Measurements from ENCODE around the gene ETV5. TPM values are rescaled to one million over a fixed set of nuclear protein-coding genes. Genes with fewer than 3 reads are reported as not detected.

Gene ETV5
- total RNA-seq, 1 donor from 2014 or later = 22.9 TPM

DNA sequence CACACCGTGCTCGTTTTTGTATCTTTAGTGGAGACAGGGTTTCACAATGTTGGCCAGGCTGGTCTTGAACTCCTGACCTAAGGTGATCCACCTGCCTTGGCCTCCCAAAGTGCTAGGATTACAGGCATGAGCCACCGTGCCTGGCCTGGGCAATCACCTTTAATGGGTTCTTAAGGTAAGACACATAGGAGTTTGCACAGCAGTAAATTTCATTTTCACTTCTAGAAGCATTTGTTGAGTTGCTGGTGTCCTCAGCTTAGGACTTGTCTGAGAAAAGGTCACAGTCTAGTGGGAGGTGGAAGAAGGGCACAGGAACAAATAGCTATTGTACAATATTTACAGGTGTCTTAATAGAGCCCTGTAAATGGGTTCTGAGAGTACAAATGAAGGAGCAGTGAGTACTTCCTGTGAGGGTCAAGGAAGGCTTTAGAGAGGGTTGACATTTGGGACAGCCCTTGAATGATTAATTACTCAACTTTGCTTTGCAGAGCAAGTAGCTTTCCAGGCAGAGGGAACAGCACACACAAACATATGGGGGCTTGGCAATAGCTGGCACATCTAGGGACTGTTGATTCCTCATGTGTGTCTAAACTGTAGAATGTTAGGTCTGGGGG is 8.7 kb upstream of the ETV5 start:
- Mint-ChIP-seq H3K27me3 (ENCODE audit: low read depth) (peaks cover 39% of the 10 kb centered on the region), H3K36me3 (ENCODE audit: low read depth) (peaks cover 1% of the 10 kb centered on the region), H3K9me3 (ENCODE audit: low read depth) (no peaks in the 10 kb centered on the region), H3K4me3 (ENCODE audit: unreplicated experiment) (no peak overlapping the region), H3K27ac (ENCODE audit: unreplicated experiment) (no peak overlapping the region), H3K4me1 (ENCODE audit: low read depth) (peaks cover 13% of the 10 kb centered on the region)
- DNase-seq (ENCODE audit: low spot score) = no peak
- TF ChIP-seq, protein P1, sequence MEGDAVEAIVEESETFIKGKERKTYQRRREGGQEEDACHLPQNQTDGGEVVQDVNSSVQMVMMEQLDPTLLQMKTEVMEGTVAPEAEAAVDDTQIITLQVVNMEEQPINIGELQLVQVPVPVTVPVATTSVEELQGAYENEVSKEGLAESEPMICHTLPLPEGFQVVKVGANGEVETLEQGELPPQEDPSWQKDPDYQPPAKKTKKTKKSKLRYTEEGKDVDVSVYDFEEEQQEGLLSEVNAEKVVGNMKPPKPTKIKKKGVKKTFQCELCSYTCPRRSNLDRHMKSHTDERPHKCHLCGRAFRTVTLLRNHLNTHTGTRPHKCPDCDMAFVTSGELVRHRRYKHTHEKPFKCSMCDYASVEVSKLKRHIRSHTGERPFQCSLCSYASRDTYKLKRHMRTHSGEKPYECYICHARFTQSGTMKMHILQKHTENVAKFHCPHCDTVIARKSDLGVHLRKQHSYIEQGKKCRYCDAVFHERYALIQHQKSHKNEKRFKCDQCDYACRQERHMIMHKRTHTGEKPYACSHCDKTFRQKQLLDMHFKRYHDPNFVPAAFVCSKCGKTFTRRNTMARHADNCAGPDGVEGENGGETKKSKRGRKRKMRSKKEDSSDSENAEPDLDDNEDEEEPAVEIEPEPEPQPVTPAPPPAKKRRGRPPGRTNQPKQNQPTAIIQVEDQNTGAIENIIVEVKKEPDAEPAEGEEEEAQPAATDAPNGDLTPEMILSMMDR (IDR thresholded peaks at IDR 0.05) = no peak

GRCh38 chr3:186115239-186115996 is 6.5 kb upstream of the ETV5 start:
- no peak for DNase-seq (ENCODE audit: low spot score)
- H3K4me1 Mint-ChIP-seq (ENCODE audit: low read depth) = peaks cover 7% of the 10 kb centered on the region

DNA sequence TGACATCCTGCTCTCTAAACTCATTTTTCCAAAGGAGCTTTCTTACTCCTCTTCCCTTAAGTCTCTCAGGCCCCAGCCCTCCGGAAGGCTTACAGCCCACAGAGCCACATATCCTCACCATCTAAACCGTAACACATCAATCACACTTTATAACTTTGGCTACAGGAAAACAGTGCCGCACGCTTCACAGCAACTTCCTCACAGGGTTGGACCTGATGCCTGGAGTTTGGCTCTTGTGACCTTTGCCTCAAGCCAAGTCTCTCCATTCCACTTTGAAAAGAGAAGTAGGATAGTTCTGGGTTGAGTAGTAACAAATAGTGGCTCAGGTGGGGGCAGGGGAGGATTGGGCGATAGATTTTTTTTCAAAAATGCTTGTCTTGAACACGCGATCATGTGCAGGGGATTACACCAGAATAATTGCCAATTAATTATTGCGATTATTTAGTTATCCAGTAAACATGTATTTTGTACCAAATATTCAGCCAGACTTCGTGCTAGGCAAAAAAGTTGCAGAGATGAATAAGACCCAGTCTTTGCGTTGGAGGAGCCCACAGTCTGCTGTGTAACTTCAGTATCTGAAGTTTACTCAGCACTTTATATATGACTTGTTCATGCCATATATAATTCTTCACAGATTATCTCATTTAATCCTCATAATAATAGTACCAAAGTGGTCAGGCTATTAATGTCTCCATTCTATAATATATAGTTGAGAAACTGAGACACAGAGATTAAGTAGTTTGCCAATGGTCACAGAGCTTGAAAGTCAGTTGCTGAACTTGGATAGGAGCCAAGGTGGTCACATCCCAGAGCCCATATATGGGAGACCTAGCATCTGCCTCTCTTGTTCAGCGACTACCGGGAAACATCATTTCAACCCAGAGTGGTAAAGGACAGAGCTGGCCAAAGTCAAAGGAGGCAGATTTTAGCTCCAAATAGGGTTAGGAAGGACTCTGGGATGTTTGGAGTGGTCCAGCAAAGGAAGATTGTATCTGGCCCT is 2.4 kb upstream of the ETV5 start:
- Mint-ChIP-seq H3K27ac (ENCODE audit: unreplicated experiment) (peak overlapping the region; percentile 49), H3K4me3 (ENCODE audit: unreplicated experiment) (no peak overlapping the region), H3K27me3 (ENCODE audit: low read depth) (peaks cover 22% of the 10 kb centered on the region), H3K4me1 (ENCODE audit: low read depth) (peaks cover 24% of the 10 kb centered on the region), H3K36me3 (ENCODE audit: low read depth) (no peaks in the 10 kb centered on the region), H3K9me3 (ENCODE audit: low read depth) (no peaks in the 10 kb centered on the region)
- DNase-seq (ENCODE audit: low spot score) = no peak
- TF ChIP-seq, protein P1 (IDR thresholded peaks at IDR 0.05) = no peak

More at GRCh38 chr3:186115239-186115996, 6.5 kb upstream of the ETV5 start:
- TF ChIP-seq, protein P1 (IDR thresholded peaks at IDR 0.05) = no peak
- peaks cover 45% of the 10 kb centered on the region for H3K27me3 Mint-ChIP-seq (ENCODE audit: low read depth)
- peaks cover 1% of the 10 kb centered on the region for H3K36me3 Mint-ChIP-seq (ENCODE audit: low read depth)
- no peak overlapping the region for H3K27ac Mint-ChIP-seq (ENCODE audit: unreplicated experiment)
- H3K4me3 Mint-ChIP-seq (ENCODE audit: unreplicated experiment) = no peak overlapping the region
- H3K9me3 Mint-ChIP-seq (ENCODE audit: low read depth) = no peaks in the 10 kb centered on the region

- Mint-ChIP-seq H3K27ac (ENCODE audit: unreplicated experiment) (peak overlapping the region; percentile 96), H3K36me3 (ENCODE audit: low read depth) (no peaks in the 10 kb centered on the region), H3K9me3 (ENCODE audit: low read depth) (no peaks in the 10 kb centered on the region), H3K27me3 (ENCODE audit: low read depth) (peaks cover 16% of the 10 kb centered on the region), H3K4me3 (ENCODE audit: unreplicated experiment) (peak overlapping the region; percentile 80), H3K4me1 (ENCODE audit: low read depth) (peaks cover 30% of the 10 kb centered on the region)
- TF ChIP-seq, protein P1 (IDR thresholded peaks at IDR 0.05) = no peak
- no peak for DNase-seq (ENCODE audit: low spot score)
Observed at GRCh38 chr3:186109897-186110803, 1.3 kb upstream of the ETV5 start.

Measured in chondrocyte (in vitro differentiated cells).